ENCODE data around the gene DBET.
"Not testable (repeated sequence)": the region's sequence is repeated elsewhere in the genome, so short reads cannot be mapped to it uniquely, and the experiment has no call there.

The DBET gene

GRCh38 chr4:190064342-190064741 lies at the start of gene DBET:
Gene DBET, plus strand, starts transcription at chr4:190064502.
- not testable (repeated sequence) for DNase-seq

GRCh38 chr4:190014771-190015537 lies 49.3 kb upstream of the DBET start:
- DNase-seq: no peak

- no peak for DNase-seq
These were observed 48.5 kb upstream of the DBET start for GRCh38 chr4:190015538-190016368.

- no peak for DNase-seq
These were observed 47.7 kb upstream of the DBET start for GRCh38 chr4:190016369-190017289.

- no peak for DNase-seq
These were observed 46.7 kb upstream of the DBET start for GRCh38 chr4:190017357-190018200.

- no peak for DNase-seq
These were observed 45.9 kb upstream of the DBET start for GRCh38 chr4:190018201-190018920.

- DNase-seq: no peak
These were observed 45.1 kb upstream of the DBET start for GRCh38 chr4:190019023-190019858.

GRCh38 chr4:190019859-190020463 lies 44.3 kb upstream of the DBET start:
- not testable (repeated sequence) for DNase-seq

- DNase-seq: no peak
These were observed 43.2 kb upstream of the DBET start for GRCh38 chr4:190020790-190021717.

GRCh38 chr4:190021973-190022372 lies 42.3 kb upstream of the DBET start:
- not testable (repeated sequence) for DNase-seq

- DNase-seq: not testable (repeated sequence)
These were observed 41.6 kb upstream of the DBET start for GRCh38 chr4:190022614-190023281.

GRCh38 chr4:190027156-190027555 lies 37.1 kb upstream of the DBET start, which contains the start of gene FRG2:
Gene FRG2, minus strand, starts transcription at chr4:190027256. Its CDS starts 52 bp downstream, at chr4:190027204.
- DNase-seq: not testable (repeated sequence)

GRCh38 chr4:190031264-190031663 lies 33.0 kb upstream of the DBET start:
- not testable (repeated sequence) for DNase-seq

- DNase-seq: not testable (repeated sequence)
These were observed 26.5 kb upstream of the DBET start for GRCh38 chr4:190037704-190038388.

- DNase-seq: not testable (repeated sequence)
These were observed 23.4 kb upstream of the DBET start for GRCh38 chr4:190040873-190041272.

- not testable (repeated sequence) for DNase-seq
These were observed 16.7 kb upstream of the DBET start for GRCh38 chr4:190047627-190048026.

All from NCI-H446 treated with DMSO at 0.1 percent for 48 hours (cell line).